Progenitor cell of endocrine pancreas (in vitro differentiated cells): ENCODE results near the gene FAM174A. TPM values are rescaled to one million over a fixed set of nuclear protein-coding genes. Genes with fewer than 3 reads are reported as not detected.

Experiments used
- DNase-seq: peaks from one replicate; pipeline ENCODE4 v3.0.0; 2021; ENCODE audit warnings: low spot score; ENCODE audit not compliant: unreplicated experiment
- H3K27ac Mint-ChIP-seq: 2 replicates; pipeline ENCODE4 v1.8.0; 2021; ENCODE audit warnings: mild to moderate bottlenecking, moderate library complexity, mixed read lengths
- H3K27me3 Mint-ChIP-seq: 2 replicates; pipeline ENCODE4 v1.8.0; 2021; ENCODE audit warnings: mixed read lengths
- H3K36me3 Mint-ChIP-seq: 2 replicates; pipeline ENCODE4 v1.8.0; 2022; ENCODE audit warnings: mixed read lengths; ENCODE audit not compliant: insufficient read depth
- H3K4me1 Mint-ChIP-seq: 2 replicates; pipeline ENCODE4 v1.8.0; 2021; ENCODE audit warnings: low read depth, mixed read lengths
- H3K4me3 Mint-ChIP-seq: 2 replicates; pipeline ENCODE4 v1.8.0; 2021; ENCODE audit warnings: low read depth, mild to moderate bottlenecking, moderate library complexity, mixed read lengths
- H3K9me3 Mint-ChIP-seq: 2 replicates; pipeline ENCODE4 v1.8.0; 2021; ENCODE audit warnings: low read depth, mixed read lengths
- CTCF ChIP-seq: fragments of 200-600 bp; sonication (generic); IDR thresholded peaks from one replicate; pipeline ENCODE4 v1.5.0; 2021; ENCODE audit warnings: antibody characterized with exemption, mild to moderate bottlenecking; ENCODE audit not compliant: unreplicated experiment
- total RNA-seq: library from RNA; stranded (reverse); gene quantifications from 2 replicates; pipeline ENCODE4 v1.2.1, GENCODE V29; 2021

Gene FAM174A
- total RNA-seq, 1 donor from 2014 or later = 8.3 TPM

GRCh38 chr5:100537946-100538345 is 2.8 kb downstream of the FAM174A start:
- no peak for DNase-seq
- Mint-ChIP-seq H3K36me3 (no peaks in the 10 kb centered on the region), H3K27ac (no peak overlapping the region), H3K9me3 (peaks cover 2% of the 10 kb centered on the region), H3K4me1 (peaks cover 12% of the 10 kb centered on the region), H3K27me3 (no peaks in the 10 kb centered on the region), H3K4me3 (no peak overlapping the region)
- TF ChIP-seq CTCF = no peak

GRCh38 chr5:100539519-100539918 is 4.3 kb downstream of the FAM174A start:
- Mint-ChIP-seq H3K27ac (no peak overlapping the region), H3K4me3 (no peak overlapping the region), H3K27me3 (no peaks in the 10 kb centered on the region), H3K4me1 (peaks cover 12% of the 10 kb centered on the region), H3K36me3 (no peaks in the 10 kb centered on the region), H3K9me3 (no peaks in the 10 kb centered on the region)
- DNase-seq = no peak
- TF ChIP-seq CTCF = no peak

- H3K36me3 Mint-ChIP-seq = no peaks in the 10 kb centered on the region
- no peak for TF ChIP-seq CTCF
- H3K27me3 Mint-ChIP-seq = no peaks in the 10 kb centered on the region
- H3K4me1 Mint-ChIP-seq = no peaks in the 10 kb centered on the region
- no peak overlapping the region for H3K27ac Mint-ChIP-seq
- H3K4me3 Mint-ChIP-seq = no peak overlapping the region
- H3K9me3 Mint-ChIP-seq = no peaks in the 10 kb centered on the region
- no peak for DNase-seq
Observed at GRCh38 chr5:100542086-100542485, 6.9 kb downstream of the FAM174A start.

GRCh38 chr5:100546001-100546400 is 10.8 kb downstream of the FAM174A start:
- DNase-seq = no peak
- no peaks in the 10 kb centered on the region for H3K27me3 Mint-ChIP-seq
- no peak for TF ChIP-seq CTCF
- H3K9me3 Mint-ChIP-seq = no peaks in the 10 kb centered on the region
- H3K27ac Mint-ChIP-seq = no peak overlapping the region
- H3K4me1 Mint-ChIP-seq = no peaks in the 10 kb centered on the region
- no peak overlapping the region for H3K4me3 Mint-ChIP-seq
- H3K36me3 Mint-ChIP-seq = no peaks in the 10 kb centered on the region

GRCh38 chr5:100550531-100551051 is 15.4 kb downstream of the FAM174A start:
- Mint-ChIP-seq H3K9me3 (no peaks in the 10 kb centered on the region), H3K27me3 (no peaks in the 10 kb centered on the region)

More at GRCh38 chr5:100550531-100551051, 15.4 kb downstream of the FAM174A start:
- H3K4me3 Mint-ChIP-seq = no peak overlapping the region
- no peak for TF ChIP-seq CTCF
- no peaks in the 10 kb centered on the region for H3K4me1 Mint-ChIP-seq
- H3K27ac Mint-ChIP-seq = no peak overlapping the region
- H3K36me3 Mint-ChIP-seq = peaks cover 2% of the 10 kb centered on the region
- no peak for DNase-seq
